Left lung (tissue), 10 donors: ENCODE data around the gene C1orf159. TPM values are rescaled to one million over a fixed set of nuclear protein-coding genes. Genes with fewer than 3 reads are reported as not detected.

Experiments
- ATAC-seq: fragments of 200-7000 bp; cut with Tn5 transposase; one replicate; pipeline ENCODE4 v1.9.1; 2020; ENCODE audit warnings: moderate library complexity
- DNase-seq, 4 donors: peaks; one replicate each; pipeline ENCODE4 v3.0.0-alpha.2; 2013 to 2020
- H3K27ac ChIP-seq, 2 donors: fragments of 200-600 bp; sonication (generic) in 1 of 2; one replicate each; pipeline versions ENCODE4 v1.5.0 to v1.8.0; 2020 to 2021
- H3K27me3 ChIP-seq, 2 donors: fragments of 200-600 bp; sonication (generic) in 1 of 2; one replicate each; pipeline versions ENCODE4 v1.5.0 to v1.8.0; 2020 to 2021
- H3K36me3 ChIP-seq, 2 donors: fragments of 200-600 bp; sonication (generic) in 1 of 2; one replicate each; pipeline versions ENCODE4 v1.5.0 to v1.8.0; 2020 to 2021
- H3K4me1 ChIP-seq, 2 donors: fragments of 200-600 bp; one replicate each; pipeline ENCODE4 v1.8.0; 2021
- H3K4me3 ChIP-seq, 2 donors: fragments of 200-600 bp; sonication (generic) in 1 of 2; one replicate each; pipeline versions ENCODE4 v1.5.0 to v1.8.0; 2020 to 2021; ENCODE audit warnings: mild to moderate bottlenecking in 1 of 2
- H3K9me3 ChIP-seq, 2 donors: fragments of 200-600 bp; sonication (generic) in 1 of 2; one replicate each; pipeline versions ENCODE4 v1.5.0 to v1.8.0; 2020 to 2021
- intact Hi-C, 2 donors: fragments of 100-400 bp; cut with DNase I; formaldehyde crosslinking; loops; one replicate each; pipeline versions ENCODE4 v1.11.2 to v1.14.2; 2022
- polyA plus RNA-seq, 6 donors: library from polyadenylated mRNA; unstranded; fragments of 120-200 nt; gene quantifications; one replicate each; pipeline ENCODE4 v1.2.1, GENCODE V29; 2013; ENCODE audit not compliant: insufficient read length in 6 of 6
- total RNA-seq, 2 donors: library from RNA; stranded (reverse); fragmentation: NEBNext Ultra II Directional; extraction: Animal tissue kit (Norgen Biotek cat#: 25700); gene quantifications; one replicate each; pipeline ENCODE4 v1.2.1, GENCODE V29; 2021
- TF ChIP-seq, protein P1 (sequence below), 2 donors: fragments of 200-600 bp; sonication (generic) in 1 of 2; IDR thresholded peaks; one replicate each; pipeline versions ENCODE4 v1.5.0 to v1.8.0; 2021; ENCODE audit warnings: antibody characterized with exemption in 2 of 2
- donor health status: DM: no; HTN: yes; CAD: no.
- donor health status: DM: no; HTN: no; CAD: no.

The C1orf159 gene
- total and polyA plus RNA-seq, 8 donors, result 7.7 to 16.0 (median 10.1) TPM

DNA sequence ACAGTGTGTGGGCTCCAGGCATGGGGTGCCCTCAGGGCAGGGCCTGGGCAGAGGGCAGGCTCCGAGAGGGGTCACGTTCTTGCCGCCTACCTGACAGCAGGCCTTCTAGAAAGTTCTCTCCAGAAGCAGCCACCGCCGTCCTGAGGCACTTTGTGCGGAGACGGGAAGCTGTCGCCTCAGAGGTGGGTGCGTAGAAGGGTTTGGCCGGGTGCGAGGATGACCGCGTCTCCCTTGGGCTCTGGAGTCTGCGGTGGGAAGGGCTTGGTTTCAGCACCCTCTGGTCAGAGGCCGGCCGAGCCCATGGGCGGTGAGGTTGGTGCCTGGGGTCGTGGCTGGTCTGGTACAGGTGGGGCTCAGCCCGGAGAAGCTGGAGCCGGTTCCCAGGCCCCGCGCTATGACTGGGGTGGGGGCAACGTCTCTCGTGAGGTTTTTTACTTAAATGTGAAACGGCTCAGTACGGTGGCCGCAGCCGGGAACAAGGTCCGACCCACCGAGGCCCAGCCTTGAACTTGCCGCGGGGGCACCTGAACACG is 47.7 kb upstream of the C1orf159 start:
- DNase-seq (no peak), ATAC-seq (peak; percentile 6)
- intact Hi-C loops, result no loop called here
- peaks cover 6 to 65% of the 10 kb centered on the region in 2 donors for H3K27me3 ChIP-seq
- TF ChIP-seq, protein P1, sequence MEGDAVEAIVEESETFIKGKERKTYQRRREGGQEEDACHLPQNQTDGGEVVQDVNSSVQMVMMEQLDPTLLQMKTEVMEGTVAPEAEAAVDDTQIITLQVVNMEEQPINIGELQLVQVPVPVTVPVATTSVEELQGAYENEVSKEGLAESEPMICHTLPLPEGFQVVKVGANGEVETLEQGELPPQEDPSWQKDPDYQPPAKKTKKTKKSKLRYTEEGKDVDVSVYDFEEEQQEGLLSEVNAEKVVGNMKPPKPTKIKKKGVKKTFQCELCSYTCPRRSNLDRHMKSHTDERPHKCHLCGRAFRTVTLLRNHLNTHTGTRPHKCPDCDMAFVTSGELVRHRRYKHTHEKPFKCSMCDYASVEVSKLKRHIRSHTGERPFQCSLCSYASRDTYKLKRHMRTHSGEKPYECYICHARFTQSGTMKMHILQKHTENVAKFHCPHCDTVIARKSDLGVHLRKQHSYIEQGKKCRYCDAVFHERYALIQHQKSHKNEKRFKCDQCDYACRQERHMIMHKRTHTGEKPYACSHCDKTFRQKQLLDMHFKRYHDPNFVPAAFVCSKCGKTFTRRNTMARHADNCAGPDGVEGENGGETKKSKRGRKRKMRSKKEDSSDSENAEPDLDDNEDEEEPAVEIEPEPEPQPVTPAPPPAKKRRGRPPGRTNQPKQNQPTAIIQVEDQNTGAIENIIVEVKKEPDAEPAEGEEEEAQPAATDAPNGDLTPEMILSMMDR (IDR thresholded peaks at IDR 0.05), result no peak
- H3K27ac ChIP-seq, result peak overlapping the region; percentile 13 to 63
- H3K36me3 ChIP-seq, result no peaks in the 10 kb centered on the region
- H3K9me3 ChIP-seq, result no peaks in the 10 kb centered on the region
- H3K4me1 ChIP-seq, result peaks cover 0 to 5% of the 10 kb centered on the region in 2 donors
- H3K4me3 ChIP-seq, result peak overlapping the region; percentile 27 to 49

DNA sequence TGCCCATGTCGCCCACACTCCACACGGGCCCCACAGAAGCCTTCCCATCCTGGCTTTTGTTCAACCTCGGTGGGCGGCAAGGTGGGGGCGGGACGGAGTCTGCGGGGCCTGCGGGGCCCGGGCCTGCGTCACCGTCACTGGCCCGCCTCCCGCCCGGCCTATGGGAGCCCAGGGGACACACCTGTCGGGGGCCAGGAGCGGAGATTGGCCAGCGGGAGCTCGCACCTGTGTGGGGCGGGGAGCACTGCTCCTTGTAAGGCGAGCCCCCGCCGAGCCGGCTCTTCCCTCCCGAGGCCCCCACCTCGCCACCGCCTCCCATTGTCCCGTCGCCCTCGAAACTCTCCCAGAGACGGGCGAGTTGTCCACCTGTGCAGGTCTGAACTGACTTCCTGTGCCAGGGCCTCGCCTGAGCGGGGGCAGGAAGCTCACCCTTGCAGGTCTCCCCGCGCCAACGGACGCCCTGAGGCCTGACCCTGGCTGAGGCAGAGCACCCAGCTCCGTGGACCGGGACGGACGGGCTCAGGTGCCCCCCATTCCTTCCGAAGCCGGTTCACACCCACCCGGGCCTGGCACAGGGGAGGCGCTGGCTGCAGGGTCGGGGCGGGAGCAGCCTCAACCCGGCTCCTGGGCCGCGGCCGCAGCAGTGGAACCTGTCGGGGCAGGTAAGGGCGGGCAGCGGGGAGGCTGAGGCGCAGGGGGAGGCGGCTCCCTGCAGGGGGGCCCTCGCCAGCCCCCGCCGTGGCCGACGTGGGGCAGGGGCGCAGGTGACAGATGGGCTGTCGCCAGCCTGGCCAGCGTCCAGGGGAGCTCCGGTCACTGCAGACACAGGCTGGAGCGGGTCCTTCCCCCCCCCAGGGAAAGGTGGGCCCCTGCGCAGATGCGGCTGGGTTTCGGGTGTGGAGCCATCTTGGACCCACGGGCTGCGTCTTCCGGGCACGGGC is 47.0 kb upstream of the C1orf159 start:
- peak overlapping the region; percentile 13 to 63 for H3K27ac ChIP-seq
- ATAC-seq (peak; percentile 89), DNase-seq (peak; percentile 38 to 93 (median 79))
- intact Hi-C loops, result no loop called here
- peak overlapping the region; percentile 27 to 49 for H3K4me3 ChIP-seq
- no peaks in the 10 kb centered on the region for H3K9me3 ChIP-seq
- TF ChIP-seq, protein P1 (IDR thresholded peaks at IDR 0.05), result no peak
- H3K4me1 ChIP-seq, result peaks cover 5 to 12% of the 10 kb centered on the region in 2 donors
- peaks cover 6 to 57% of the 10 kb centered on the region in 2 donors for H3K27me3 ChIP-seq
- no peaks in the 10 kb centered on the region for H3K36me3 ChIP-seq

DNA sequence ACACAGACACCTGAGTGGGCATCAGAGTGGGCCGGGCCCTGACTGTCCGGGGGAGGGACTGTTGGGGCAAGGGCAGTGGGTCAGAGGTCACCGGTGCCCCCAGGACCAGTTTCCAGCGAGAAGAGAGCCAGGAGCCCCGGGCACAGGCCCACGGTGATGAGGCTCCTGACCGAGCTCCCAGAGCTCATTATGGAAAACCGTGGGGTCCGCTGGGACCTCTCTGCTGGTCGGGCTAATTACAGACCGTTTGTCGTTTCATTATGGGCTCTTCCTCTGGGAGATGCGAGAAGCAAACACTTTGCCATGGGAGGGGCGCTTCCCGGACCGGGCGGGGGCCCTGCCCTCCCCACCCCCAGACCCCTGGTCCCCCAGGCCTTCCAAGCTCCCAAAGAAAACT is 45.8 kb upstream of the C1orf159 start:
- ATAC-seq (no peak), DNase-seq (no peak)
- intact Hi-C loops, result no loop called here
- Histone ChIP-seq H3K27ac (no peak overlapping the region), H3K4me3 (no peak overlapping the region), H3K36me3 (no peaks in the 10 kb centered on the region), H3K4me1 (peaks cover 5 to 12% of the 10 kb centered on the region in 2 donors), H3K27me3 (peaks cover 6 to 46% of the 10 kb centered on the region in 2 donors), H3K9me3 (no peaks in the 10 kb centered on the region)
- TF ChIP-seq, protein P1 (IDR thresholded peaks at IDR 0.05), result no peak

DNA sequence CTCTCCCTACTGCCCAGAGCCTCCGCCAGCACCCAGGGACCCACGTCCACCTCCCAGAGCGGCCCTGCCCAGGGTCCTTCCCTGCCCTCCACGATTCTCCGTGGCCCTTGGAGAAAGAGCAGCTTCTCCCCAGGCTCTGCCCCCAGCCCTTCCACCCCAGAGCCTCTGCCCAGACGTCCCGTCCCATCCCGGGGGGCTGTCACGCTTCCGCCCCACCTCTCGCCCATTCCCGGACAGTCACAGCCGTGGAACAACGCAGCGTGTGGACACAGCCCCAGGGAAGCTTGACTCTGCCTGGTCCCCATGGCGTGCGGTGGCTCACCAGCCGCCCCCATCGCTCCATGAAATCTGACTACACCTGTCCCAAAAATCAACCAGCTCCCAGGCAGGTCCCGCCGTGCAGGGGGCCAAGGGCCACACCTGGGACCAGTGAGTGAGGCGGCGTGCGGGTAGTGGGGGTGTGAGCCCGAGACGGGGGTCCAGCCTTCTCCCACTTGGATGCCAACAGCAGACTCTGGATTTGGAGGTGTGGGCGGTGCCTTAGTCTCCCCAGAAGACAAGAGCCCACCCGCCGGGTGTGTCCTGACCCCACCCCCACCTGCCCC is 45.3 kb upstream of the C1orf159 start:
- DNase-seq (no peak), ATAC-seq (no peak)

More for the DNA sequence above, 45.3 kb upstream of the C1orf159 start:
- H3K27ac ChIP-seq, result no peak overlapping the region
- H3K4me1 ChIP-seq, result peaks cover 5 to 12% of the 10 kb centered on the region in 2 donors
- no peak overlapping the region for H3K4me3 ChIP-seq
- TF ChIP-seq, protein P1 (IDR thresholded peaks at IDR 0.05), result no peak
- H3K36me3 ChIP-seq, result no peaks in the 10 kb centered on the region
- no peaks in the 10 kb centered on the region for H3K9me3 ChIP-seq
- intact Hi-C loops, result no loop called here
- peaks cover 6 to 40% of the 10 kb centered on the region in 2 donors for H3K27me3 ChIP-seq
